Progenitor cell of endocrine pancreas (in vitro differentiated cells): ENCODE data around the gene PTPRT. TPM values are rescaled to one million over a fixed set of nuclear protein-coding genes. Genes with fewer than 3 reads are reported as not detected.
A peak's percentile ranks its signal among the peaks of the same experiment; 100 is the strongest.

Experiments
- DNase-seq: peaks from one replicate; pipeline ENCODE4 v3.0.0; 2021; ENCODE audit warnings: low spot score; ENCODE audit not compliant: unreplicated experiment
- H3K27ac Mint-ChIP-seq: 2 replicates; pipeline ENCODE4 v1.8.0; 2021; ENCODE audit warnings: mild to moderate bottlenecking, moderate library complexity, mixed read lengths
- H3K27me3 Mint-ChIP-seq: 2 replicates; pipeline ENCODE4 v1.8.0; 2021; ENCODE audit warnings: mixed read lengths
- H3K36me3 Mint-ChIP-seq: 2 replicates; pipeline ENCODE4 v1.8.0; 2022; ENCODE audit warnings: mixed read lengths; ENCODE audit not compliant: insufficient read depth
- H3K4me1 Mint-ChIP-seq: 2 replicates; pipeline ENCODE4 v1.8.0; 2021; ENCODE audit warnings: low read depth, mixed read lengths
- H3K4me3 Mint-ChIP-seq: 2 replicates; pipeline ENCODE4 v1.8.0; 2021; ENCODE audit warnings: low read depth, mild to moderate bottlenecking, moderate library complexity, mixed read lengths
- H3K9me3 Mint-ChIP-seq: 2 replicates; pipeline ENCODE4 v1.8.0; 2021; ENCODE audit warnings: low read depth, mixed read lengths
- CTCF ChIP-seq: fragments of 200-600 bp; sonication (generic); IDR thresholded peaks from one replicate; pipeline ENCODE4 v1.5.0; 2021; ENCODE audit warnings: antibody characterized with exemption, mild to moderate bottlenecking; ENCODE audit not compliant: unreplicated experiment
- total RNA-seq: library from RNA; stranded (reverse); gene quantifications from 2 replicates; pipeline ENCODE4 v1.2.1, GENCODE V29; 2021

The PTPRT gene
- total RNA-seq, 1 donor from 2014 or later: 65.9 TPM

DNA sequence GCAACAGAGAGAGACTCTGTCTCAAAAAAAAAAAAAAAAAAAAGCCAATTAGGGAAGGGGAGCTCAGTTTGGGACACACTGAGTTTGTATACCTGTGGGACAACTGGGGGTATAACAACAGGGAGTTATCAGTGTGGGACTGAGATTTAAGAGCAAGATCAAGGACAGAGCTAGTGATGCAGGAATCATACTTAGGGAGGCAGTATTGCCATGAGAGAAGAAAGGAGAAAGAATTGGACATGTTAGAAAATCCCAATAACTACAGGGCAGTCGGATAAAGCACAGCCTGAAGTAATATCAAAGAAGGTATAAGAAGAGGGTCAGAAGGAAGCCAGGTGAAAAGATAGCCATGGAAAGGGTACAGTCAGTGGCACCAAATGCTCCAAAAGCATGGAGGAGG is 121.2 kb downstream of the PTPRT start:
- Mint-ChIP-seq H3K4me1 (peaks cover 11% of the 10 kb centered on the region), H3K4me3 (no peak overlapping the region), H3K36me3 (peaks cover 1% of the 10 kb centered on the region), H3K27ac (no peak overlapping the region), H3K27me3 (no peaks in the 10 kb centered on the region), H3K9me3 (no peaks in the 10 kb centered on the region)
- TF ChIP-seq CTCF: no peak
- DNase-seq: no peak

DNA sequence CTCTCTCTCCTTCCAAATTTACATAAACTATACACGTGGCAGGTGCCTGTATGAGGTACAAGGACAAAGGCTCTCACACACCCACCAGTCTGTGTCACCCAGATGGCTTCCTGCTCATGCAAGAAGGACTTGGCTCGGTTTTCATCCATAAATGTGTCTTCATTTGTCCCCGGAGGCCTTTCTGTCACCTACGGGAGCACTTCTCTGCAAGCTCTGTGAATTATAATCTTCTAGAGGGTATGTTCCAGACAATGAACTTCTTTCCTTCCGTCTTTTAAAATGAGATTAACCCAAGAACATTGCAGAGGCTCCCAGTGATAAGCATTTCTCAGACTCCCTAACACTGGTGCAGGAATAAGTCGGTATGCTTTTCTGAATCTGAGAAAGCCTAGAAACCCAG is 123.6 kb downstream of the PTPRT start:
- no peak for DNase-seq
- no peak for TF ChIP-seq CTCF
- no peak overlapping the region for H3K4me3 Mint-ChIP-seq
- no peak overlapping the region for H3K27ac Mint-ChIP-seq
- peaks cover 11% of the 10 kb centered on the region for H3K4me1 Mint-ChIP-seq
- peaks cover 1% of the 10 kb centered on the region for H3K36me3 Mint-ChIP-seq
- no peaks in the 10 kb centered on the region for H3K27me3 Mint-ChIP-seq
- H3K9me3 Mint-ChIP-seq: no peaks in the 10 kb centered on the region

DNA sequence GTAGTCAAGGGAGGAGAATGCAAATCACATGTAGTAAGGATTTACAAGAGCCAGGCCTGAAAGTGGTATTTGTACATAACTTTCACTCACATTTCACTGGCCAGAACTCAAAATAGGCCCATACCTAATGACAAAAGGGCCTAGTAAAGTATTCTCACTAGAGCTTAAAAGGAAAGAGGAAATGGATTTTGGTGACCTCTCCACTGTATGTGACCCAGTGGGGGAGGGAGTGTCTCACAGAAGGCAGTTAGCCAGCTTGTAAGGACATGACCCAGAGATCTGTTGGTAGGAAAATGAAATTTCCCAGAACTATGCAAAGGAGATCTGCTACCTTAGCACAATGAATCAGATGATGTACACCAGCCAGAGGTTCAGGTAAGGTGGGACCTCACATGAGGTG is 124.4 kb downstream of the PTPRT start:
- Mint-ChIP-seq H3K27ac (no peak overlapping the region), H3K4me3 (no peak overlapping the region), H3K36me3 (no peaks in the 10 kb centered on the region), H3K27me3 (no peaks in the 10 kb centered on the region), H3K4me1 (peaks cover 11% of the 10 kb centered on the region), H3K9me3 (no peaks in the 10 kb centered on the region)
- no peak for TF ChIP-seq CTCF
- no peak for DNase-seq

DNA sequence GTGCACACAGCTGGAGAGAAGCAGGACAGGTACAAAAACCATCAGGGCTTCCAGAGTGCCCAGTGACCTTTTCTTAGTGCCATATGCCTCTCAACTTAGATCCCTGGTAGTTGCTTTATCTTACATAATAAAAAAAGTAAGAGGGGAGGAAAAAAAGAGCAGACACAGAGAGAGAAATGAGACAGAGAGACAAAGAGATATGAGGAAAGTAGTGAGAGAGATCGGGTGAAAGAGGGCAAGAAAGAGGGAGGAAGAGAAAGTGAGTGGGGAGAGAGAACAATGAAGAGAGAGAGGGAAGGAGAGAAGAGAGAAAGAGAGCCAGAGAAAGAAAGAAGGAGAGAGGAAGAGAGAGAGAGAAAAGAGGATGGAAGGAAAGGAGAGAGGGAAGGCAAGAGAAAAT is 131.6 kb downstream of the PTPRT start:
- Mint-ChIP-seq H3K4me1 (peaks cover 26% of the 10 kb centered on the region), H3K9me3 (no peaks in the 10 kb centered on the region), H3K36me3 (peaks cover 3% of the 10 kb centered on the region), H3K27me3 (no peaks in the 10 kb centered on the region), H3K27ac (peak overlapping the region; percentile 18), H3K4me3 (no peak overlapping the region)
- no peak for DNase-seq
- no peak for TF ChIP-seq CTCF

DNA sequence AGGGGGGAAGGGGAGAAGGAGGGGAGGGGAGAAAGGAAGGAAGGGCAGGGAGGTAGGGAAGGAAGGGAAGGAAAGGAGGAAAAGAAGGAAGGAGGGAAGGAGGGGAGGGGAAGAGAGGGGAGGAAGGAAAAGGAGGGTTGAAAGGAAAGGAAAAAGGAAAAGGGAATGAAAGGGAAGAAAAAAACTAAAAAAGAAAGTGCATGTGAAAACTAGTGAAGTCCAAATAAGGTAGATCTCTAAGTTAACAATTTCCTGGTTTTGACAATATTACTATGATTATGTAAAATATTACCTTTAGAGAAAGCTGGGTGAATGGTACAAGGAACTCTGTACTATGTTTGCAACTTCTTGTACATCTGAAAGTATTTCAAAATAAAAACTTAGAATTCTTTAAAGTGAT is 132.4 kb downstream of the PTPRT start:
- Mint-ChIP-seq H3K9me3 (no peaks in the 10 kb centered on the region), H3K27ac (no peak overlapping the region), H3K27me3 (no peaks in the 10 kb centered on the region), H3K36me3 (peaks cover 5% of the 10 kb centered on the region), H3K4me1 (peaks cover 26% of the 10 kb centered on the region), H3K4me3 (no peak overlapping the region)
- DNase-seq: no peak
- TF ChIP-seq CTCF: no peak
